GM23338 (cell line): Measurements from ENCODE around the gene SCYGR1. TPM values are rescaled to one million over a fixed set of nuclear protein-coding genes. Genes with fewer than 3 reads are reported as not detected.

Source experiments
- ATAC-seq: fragments of 200-7000 bp; cut with Tn5 transposase; 3 replicates; pipeline ENCODE4 v1.9.1; 2020
- DNase-seq: peaks from one replicate; pipeline ENCODE4 v3.0.0-alpha.2; 2015; ENCODE audit warnings: low spot score
- H2AFZ ChIP-seq: fragments of 200-600 bp; sonication (generic); 2 replicates; pipeline ENCODE4 v1.8.0; 2016; ENCODE audit warnings: antibody characterized with exemption, mild to moderate bottlenecking, moderate library complexity
- H3F3A ChIP-seq: fragments of 200-600 bp; sonication (generic); replicated peaks from 2 replicates; pipeline ENCODE4 v1.8.0; 2017; ENCODE audit warnings: antibody characterized with exemption, mixed run types, low read depth
- H3K27ac ChIP-seq: fragments of 200-600 bp; sonication (generic); 2 replicates; pipeline ENCODE4 v1.6.1; 2016; ENCODE audit warnings: low read depth
- H3K27me3 ChIP-seq: fragments of 200-600 bp; sonication (generic); 2 replicates; pipeline ENCODE4 v1.8.0; 2016; ENCODE audit warnings: mild to moderate bottlenecking, mixed run types, moderate library complexity; ENCODE audit not compliant: insufficient read depth
- H3K36me3 ChIP-seq: fragments of 200-600 bp; sonication (generic); 2 replicates; pipeline ENCODE4 v1.8.0; 2016; ENCODE audit warnings: mild to moderate bottlenecking; ENCODE audit not compliant: insufficient read depth
- H3K4me1 ChIP-seq: fragments of 200-600 bp; sonication (generic); 2 replicates; pipeline ENCODE4 v1.8.0; 2016; ENCODE audit warnings: mild to moderate bottlenecking, moderate library complexity; ENCODE audit not compliant: insufficient read depth
- H3K4me2 ChIP-seq: fragments of 200-600 bp; sonication (generic); 2 replicates; pipeline ENCODE4 v1.7.1; 2017; ENCODE audit warnings: mixed run types
- H3K4me3 ChIP-seq: fragments of 200-600 bp; sonication (generic); 2 replicates; pipeline ENCODE4 v1.6.1; 2016; ENCODE audit warnings: mixed run types
- H3K79me2 ChIP-seq: fragments of 200-600 bp; sonication (generic); replicated peaks from 2 replicates; pipeline ENCODE4 v1.8.0; 2017; ENCODE audit warnings: mild to moderate bottlenecking; ENCODE audit not compliant: insufficient read depth
- H3K9me2 ChIP-seq: fragments of 200-600 bp; sonication (generic); 2 replicates; pipeline ENCODE4 v1.8.0; 2017; ENCODE audit not compliant: insufficient read depth
- H4K20me1 ChIP-seq: fragments of 200-600 bp; sonication (generic); replicated peaks from 2 replicates; pipeline ENCODE4 v1.8.0; 2017; ENCODE audit warnings: mild to moderate bottlenecking; ENCODE audit not compliant: insufficient read depth
- H3K27ac Mint-ChIP-seq: 2 replicates; pipeline ENCODE4 v1.8.0; 2020; ENCODE audit warnings: inconsistent platforms, mild to moderate bottlenecking, moderate library complexity, mixed read lengths
- H3K27me3 Mint-ChIP-seq: 3 replicates; pipeline ENCODE4 v1.8.0; 2022; ENCODE audit warnings: low read depth, mild to moderate bottlenecking, moderate library complexity, mixed read lengths, inconsistent platforms; ENCODE audit not compliant: insufficient read depth, poor library complexity
- H3K36me3 Mint-ChIP-seq: 3 replicates; pipeline ENCODE4 v1.8.0; 2021; ENCODE audit warnings: low read depth, mild to moderate bottlenecking, inconsistent platforms, moderate library complexity, mixed read lengths
- H3K4me1 Mint-ChIP-seq: 3 replicates; pipeline ENCODE4 v1.8.0; 2020; ENCODE audit warnings: mild to moderate bottlenecking, inconsistent platforms, mixed read lengths
- H3K4me3 Mint-ChIP-seq: 3 replicates; pipeline ENCODE4 v1.8.0; 2021; ENCODE audit warnings: moderate library complexity, mild to moderate bottlenecking, inconsistent platforms, mixed read lengths
- H3K9me3 Mint-ChIP-seq: 3 replicates; pipeline ENCODE4 v1.8.0; 2020; ENCODE audit warnings: moderate library complexity, mild to moderate bottlenecking, inconsistent platforms, mixed read lengths
- CREB1 ChIP-seq: fragments of 250-450 bp; sonication (Bioruptor Pico); IDR thresholded peaks from 2 replicates; pipeline ENCODE4 v1.5.0; 2020; ENCODE audit warnings: low read depth, mild to moderate bottlenecking, moderate library complexity
- EZH2 ChIP-seq: fragments of 200-600 bp; sonication (generic); IDR thresholded peaks from one replicate; pipeline ENCODE4 v1.8.0; 2017; ENCODE audit warnings: antibody characterized with exemption, mild to moderate bottlenecking, low read depth; ENCODE audit not compliant: unreplicated experiment
- EZH2phosphoT487 ChIP-seq: fragments of 200-600 bp; sonication (generic); IDR thresholded peaks from one replicate; pipeline ENCODE4 v1.8.1; 2018; ENCODE audit warnings: antibody characterized with exemption; ENCODE audit not compliant: unreplicated experiment
- JUNB ChIP-seq: IDR thresholded peaks from one replicate; pipeline ENCODE4 v1.6.1; 2016; ENCODE audit warnings: antibody characterized with exemption; ENCODE audit not compliant: unreplicated experiment
- NANOG ChIP-seq: IDR thresholded peaks from 2 replicates; pipeline ENCODE4 v1.6.1; 2016; ENCODE audit warnings: antibody characterized with exemption, borderline replicate concordance
- POLR2AphosphoS5 ChIP-seq: IDR thresholded peaks from 2 replicates; pipeline ENCODE4 v1.6.1; 2016; ENCODE audit warnings: antibody characterized with exemption, low read depth
- STAT1 ChIP-seq: IDR thresholded peaks from one replicate; pipeline ENCODE4 v1.6.1; 2016; ENCODE audit warnings: antibody characterized with exemption; ENCODE audit not compliant: unreplicated experiment
- ZNF114 ChIP-seq: fragments of 250-450 bp; sonication (Bioruptor Pico); IDR thresholded peaks from 2 replicates; pipeline ENCODE4 v1.5.0; 2020; ENCODE audit warnings: mild to moderate bottlenecking, moderate library complexity
- ZNF331 ChIP-seq: fragments of 250-450 bp; sonication (Bioruptor Pico); IDR thresholded peaks from 2 replicates; pipeline ENCODE4 v1.5.0; 2020; ENCODE audit warnings: low read depth, mild to moderate bottlenecking, moderate library complexity
- polyA plus RNA-seq: library from polyadenylated mRNA; unstranded; fragments of >200 nt; fragmentation: Nextera tagmentation; extraction: Ambion mirVana; gene quantifications from 2 replicates; pipeline ENCODE4 v1.2.1, GENCODE V29; 2016
- total RNA-seq: library from RNA; depleted of rRNA; stranded (reverse); fragments of >200 nt; shearing (Covaris generic); gene quantifications from 2 replicates; pipeline ENCODE4 v1.2.3, GENCODE V29; 2014
- TF ChIP-seq, protein P1 (sequence below): IDR thresholded peaks from one replicate; pipeline ENCODE4 v1.6.1; 2018; ENCODE audit warnings: antibody characterized with exemption; ENCODE audit not compliant: unreplicated experiment
- TF ChIP-seq, protein P2 (sequence below): fragments of 250-450 bp; sonication (Bioruptor Pico); IDR thresholded peaks from 2 replicates; pipeline ENCODE4 v1.5.0; 2020; ENCODE audit warnings: mild to moderate bottlenecking, moderate library complexity
- TF ChIP-seq, protein P3 (sequence below): IDR thresholded peaks from 2 replicates; pipeline ENCODE4 v1.6.1; 2016; ENCODE audit warnings: antibody characterized with exemption
- TF ChIP-seq, protein P4 (sequence below), 2 experiments: fragments of 200-600 bp in 1 of 2; sonication (generic) in 1 of 2; conservative IDR thresholded peaks; 2 replicates each; pipeline versions ENCODE4 v1.5.1 to v1.6.1; 2016 to 2017; ENCODE audit warnings: antibody characterized with exemption in 2 of 2, low read depth in 2 of 2, mild to moderate bottlenecking in 2 of 2, moderate library complexity in 1 of 2

Gene SCYGR1
- total and polyA plus RNA-seq, 2 experiments from 2014 or later: not detected

DNA sequence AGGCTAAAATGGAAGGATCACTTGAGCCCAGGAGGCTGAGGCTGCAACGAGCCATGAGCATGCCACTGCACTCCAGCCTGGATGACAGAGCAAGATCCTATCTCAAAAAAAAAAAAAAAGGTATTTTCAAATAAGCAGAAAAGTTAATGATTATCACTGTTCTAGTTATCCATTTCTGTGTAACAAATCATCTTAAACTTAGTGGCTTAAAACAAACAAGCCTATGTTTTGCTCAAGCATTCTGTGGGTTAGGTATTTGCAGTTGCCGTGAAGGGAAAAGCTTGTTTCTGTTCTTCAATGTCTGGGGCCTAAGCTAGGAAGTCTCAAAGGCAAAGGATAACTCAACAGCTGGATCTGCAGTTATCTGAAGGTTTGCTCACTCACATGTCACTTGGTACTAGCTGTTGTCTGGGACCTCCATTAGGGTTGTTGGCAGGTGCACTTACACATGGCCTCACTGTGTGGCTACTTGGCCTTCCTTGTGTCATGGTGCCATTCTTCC is 48.6 kb downstream of the SCYGR1 start:
- Mint-ChIP-seq H3K36me3 (peaks cover 29% of the 10 kb centered on the region), H3K9me3 (no peaks in the 10 kb centered on the region)

More for the DNA sequence above, 48.6 kb downstream of the SCYGR1 start:
- no peaks in the 10 kb centered on the region for H4K20me1 ChIP-seq
- no peak overlapping the region for H2AFZ ChIP-seq
- no peaks in the 10 kb centered on the region for H3K27me3 ChIP-seq
- DNase-seq (no peak), ATAC-seq (no peak)
- Mint-ChIP-seq H3K27ac (no peak overlapping the region), H3K4me1 (no peaks in the 10 kb centered on the region), H3K4me3 (no peak overlapping the region), H3K27me3 (no peaks in the 10 kb centered on the region)
- peaks cover 8% of the 10 kb centered on the region; the same call in 1 of the 2 replicates for H3K36me3 ChIP-seq
- no peak overlapping the region for H3K4me2 ChIP-seq
- TF ChIP-seq, protein P1, sequence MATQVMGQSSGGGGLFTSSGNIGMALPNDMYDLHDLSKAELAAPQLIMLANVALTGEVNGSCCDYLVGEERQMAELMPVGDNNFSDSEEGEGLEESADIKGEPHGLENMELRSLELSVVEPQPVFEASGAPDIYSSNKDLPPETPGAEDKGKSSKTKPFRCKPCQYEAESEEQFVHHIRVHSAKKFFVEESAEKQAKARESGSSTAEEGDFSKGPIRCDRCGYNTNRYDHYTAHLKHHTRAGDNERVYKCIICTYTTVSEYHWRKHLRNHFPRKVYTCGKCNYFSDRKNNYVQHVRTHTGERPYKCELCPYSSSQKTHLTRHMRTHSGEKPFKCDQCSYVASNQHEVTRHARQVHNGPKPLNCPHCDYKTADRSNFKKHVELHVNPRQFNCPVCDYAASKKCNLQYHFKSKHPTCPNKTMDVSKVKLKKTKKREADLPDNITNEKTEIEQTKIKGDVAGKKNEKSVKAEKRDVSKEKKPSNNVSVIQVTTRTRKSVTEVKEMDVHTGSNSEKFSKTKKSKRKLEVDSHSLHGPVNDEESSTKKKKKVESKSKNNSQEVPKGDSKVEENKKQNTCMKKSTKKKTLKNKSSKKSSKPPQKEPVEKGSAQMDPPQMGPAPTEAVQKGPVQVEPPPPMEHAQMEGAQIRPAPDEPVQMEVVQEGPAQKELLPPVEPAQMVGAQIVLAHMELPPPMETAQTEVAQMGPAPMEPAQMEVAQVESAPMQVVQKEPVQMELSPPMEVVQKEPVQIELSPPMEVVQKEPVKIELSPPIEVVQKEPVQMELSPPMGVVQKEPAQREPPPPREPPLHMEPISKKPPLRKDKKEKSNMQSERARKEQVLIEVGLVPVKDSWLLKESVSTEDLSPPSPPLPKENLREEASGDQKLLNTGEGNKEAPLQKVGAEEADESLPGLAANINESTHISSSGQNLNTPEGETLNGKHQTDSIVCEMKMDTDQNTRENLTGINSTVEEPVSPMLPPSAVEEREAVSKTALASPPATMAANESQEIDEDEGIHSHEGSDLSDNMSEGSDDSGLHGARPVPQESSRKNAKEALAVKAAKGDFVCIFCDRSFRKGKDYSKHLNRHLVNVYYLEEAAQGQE: no peak
- TF ChIP-seq, protein P2, sequence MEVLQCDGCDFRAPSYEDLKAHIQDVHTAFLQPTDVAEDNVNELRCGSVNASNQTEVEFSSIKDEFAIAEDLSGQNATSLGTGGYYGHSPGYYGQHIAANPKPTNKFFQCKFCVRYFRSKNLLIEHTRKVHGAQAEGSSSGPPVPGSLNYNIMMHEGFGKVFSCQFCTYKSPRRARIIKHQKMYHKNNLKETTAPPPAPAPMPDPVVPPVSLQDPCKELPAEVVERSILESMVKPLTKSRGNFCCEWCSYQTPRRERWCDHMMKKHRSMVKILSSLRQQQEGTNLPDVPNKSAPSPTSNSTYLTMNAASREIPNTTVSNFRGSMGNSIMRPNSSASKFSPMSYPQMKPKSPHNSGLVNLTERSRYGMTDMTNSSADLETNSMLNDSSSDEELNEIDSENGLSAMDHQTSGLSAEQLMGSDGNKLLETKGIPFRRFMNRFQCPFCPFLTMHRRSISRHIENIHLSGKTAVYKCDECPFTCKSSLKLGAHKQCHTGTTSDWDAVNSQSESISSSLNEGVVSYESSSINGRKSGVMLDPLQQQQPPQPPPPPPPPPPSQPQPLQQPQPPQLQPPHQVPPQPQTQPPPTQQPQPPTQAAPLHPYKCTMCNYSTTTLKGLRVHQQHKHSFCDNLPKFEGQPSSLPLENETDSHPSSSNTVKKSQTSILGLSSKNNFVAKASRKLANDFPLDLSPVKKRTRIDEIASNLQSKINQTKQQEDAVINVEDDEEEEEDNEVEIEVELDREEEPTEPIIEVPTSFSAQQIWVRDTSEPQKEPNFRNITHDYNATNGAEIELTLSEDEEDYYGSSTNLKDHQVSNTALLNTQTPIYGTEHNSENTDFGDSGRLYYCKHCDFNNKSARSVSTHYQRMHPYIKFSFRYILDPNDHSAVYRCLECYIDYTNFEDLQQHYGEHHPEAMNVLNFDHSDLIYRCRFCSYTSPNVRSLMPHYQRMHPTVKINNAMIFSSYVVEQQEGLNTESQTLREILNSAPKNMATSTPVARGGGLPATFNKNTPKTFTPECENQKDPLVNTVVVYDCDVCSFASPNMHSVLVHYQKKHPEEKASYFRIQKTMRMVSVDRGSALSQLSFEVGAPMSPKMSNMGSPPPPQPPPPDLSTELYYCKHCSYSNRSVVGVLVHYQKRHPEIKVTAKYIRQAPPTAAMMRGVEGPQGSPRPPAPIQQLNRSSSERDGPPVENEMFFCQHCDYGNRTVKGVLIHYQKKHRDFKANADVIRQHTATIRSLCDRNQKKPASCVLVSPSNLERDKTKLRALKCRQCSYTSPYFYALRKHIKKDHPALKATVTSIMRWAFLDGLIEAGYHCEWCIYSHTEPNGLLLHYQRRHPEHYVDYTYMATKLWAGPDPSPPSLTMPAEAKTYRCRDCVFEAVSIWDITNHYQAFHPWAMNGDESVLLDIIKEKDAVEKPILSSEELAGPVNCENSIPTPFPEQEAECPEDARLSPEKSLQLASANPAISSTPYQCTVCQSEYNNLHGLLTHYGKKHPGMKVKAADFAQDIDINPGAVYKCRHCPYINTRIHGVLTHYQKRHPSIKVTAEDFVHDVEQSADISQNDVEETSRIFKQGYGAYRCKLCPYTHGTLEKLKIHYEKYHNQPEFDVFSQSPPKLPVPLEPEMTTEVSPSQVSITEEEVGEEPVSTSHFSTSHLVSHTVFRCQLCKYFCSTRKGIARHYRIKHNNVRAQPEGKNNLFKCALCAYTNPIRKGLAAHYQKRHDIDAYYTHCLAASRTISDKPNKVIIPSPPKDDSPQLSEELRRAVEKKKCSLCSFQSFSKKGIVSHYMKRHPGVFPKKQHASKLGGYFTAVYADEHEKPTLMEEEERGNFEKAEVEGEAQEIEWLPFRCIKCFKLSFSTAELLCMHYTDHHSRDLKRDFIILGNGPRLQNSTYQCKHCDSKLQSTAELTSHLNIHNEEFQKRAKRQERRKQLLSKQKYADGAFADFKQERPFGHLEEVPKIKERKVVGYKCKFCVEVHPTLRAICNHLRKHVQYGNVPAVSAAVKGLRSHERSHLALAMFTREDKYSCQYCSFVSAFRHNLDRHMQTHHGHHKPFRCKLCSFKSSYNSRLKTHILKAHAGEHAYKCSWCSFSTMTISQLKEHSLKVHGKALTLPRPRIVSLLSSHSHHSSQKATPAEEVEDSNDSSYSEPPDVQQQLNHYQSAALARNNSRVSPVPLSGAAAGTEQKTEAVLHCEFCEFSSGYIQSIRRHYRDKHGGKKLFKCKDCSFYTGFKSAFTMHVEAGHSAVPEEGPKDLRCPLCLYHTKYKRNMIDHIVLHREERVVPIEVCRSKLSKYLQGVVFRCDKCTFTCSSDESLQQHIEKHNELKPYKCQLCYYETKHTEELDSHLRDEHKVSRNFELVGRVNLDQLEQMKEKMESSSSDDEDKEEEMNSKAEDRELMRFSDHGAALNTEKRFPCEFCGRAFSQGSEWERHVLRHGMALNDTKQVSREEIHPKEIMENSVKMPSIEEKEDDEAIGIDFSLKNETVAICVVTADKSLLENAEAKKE (CRISPR knock-in tag): no peak
- TF ChIP-seq ZNF331 (CRISPR knock-in tag): no peak
- TF ChIP-seq, protein P3, sequence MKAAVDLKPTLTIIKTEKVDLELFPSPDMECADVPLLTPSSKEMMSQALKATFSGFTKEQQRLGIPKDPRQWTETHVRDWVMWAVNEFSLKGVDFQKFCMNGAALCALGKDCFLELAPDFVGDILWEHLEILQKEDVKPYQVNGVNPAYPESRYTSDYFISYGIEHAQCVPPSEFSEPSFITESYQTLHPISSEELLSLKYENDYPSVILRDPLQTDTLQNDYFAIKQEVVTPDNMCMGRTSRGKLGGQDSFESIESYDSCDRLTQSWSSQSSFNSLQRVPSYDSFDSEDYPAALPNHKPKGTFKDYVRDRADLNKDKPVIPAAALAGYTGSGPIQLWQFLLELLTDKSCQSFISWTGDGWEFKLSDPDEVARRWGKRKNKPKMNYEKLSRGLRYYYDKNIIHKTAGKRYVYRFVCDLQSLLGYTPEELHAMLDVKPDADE: no peak
- TF ChIP-seq CREB1 (CRISPR knock-in tag): no peak
- TF ChIP-seq EZH2: no peak
- no peak for TF ChIP-seq EZH2phosphoT487
- no peak for TF ChIP-seq NANOG
- TF ChIP-seq, protein P4, sequence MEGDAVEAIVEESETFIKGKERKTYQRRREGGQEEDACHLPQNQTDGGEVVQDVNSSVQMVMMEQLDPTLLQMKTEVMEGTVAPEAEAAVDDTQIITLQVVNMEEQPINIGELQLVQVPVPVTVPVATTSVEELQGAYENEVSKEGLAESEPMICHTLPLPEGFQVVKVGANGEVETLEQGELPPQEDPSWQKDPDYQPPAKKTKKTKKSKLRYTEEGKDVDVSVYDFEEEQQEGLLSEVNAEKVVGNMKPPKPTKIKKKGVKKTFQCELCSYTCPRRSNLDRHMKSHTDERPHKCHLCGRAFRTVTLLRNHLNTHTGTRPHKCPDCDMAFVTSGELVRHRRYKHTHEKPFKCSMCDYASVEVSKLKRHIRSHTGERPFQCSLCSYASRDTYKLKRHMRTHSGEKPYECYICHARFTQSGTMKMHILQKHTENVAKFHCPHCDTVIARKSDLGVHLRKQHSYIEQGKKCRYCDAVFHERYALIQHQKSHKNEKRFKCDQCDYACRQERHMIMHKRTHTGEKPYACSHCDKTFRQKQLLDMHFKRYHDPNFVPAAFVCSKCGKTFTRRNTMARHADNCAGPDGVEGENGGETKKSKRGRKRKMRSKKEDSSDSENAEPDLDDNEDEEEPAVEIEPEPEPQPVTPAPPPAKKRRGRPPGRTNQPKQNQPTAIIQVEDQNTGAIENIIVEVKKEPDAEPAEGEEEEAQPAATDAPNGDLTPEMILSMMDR (conservative IDR thresholded peaks at IDR 0.05; ENCODE audit: low read depth in 2 of 2): no peak
- no peak for TF ChIP-seq STAT1
- no peak for TF ChIP-seq JUNB
- no peak for TF ChIP-seq ZNF114 (CRISPR knock-in tag)
- TF ChIP-seq POLR2AphosphoS5: no peak
- H3K9me2 ChIP-seq: no peaks in the 10 kb centered on the region
- no peaks in the 10 kb centered on the region for H3F3A ChIP-seq
- H3K4me1 ChIP-seq: no peaks in the 10 kb centered on the region
- H3K4me3 ChIP-seq: no peak overlapping the region
- H3K27ac ChIP-seq: no peak overlapping the region
- H3K79me2 ChIP-seq: no peaks in the 10 kb centered on the region
